K562 (cell line): ENCODE results near the gene SDK1. TPM values are rescaled to one million over a fixed set of nuclear protein-coding genes. Genes with fewer than 3 reads are reported as not detected.

Source experiments
- ATAC-seq: fragments of 200-7000 bp; cut with Tn5 transposase; 3 replicates; pipeline ENCODE4 v1.9.1; 2020; ENCODE audit warnings: moderate library complexity
- BruUV-seq: library from RNA; stranded (reverse); fragments of 400-500 nt; replicated peaks from 2 replicates; lab custom pipeline; 2021; lab: Mats Ljungman, UMichigan
- CTCF ChIA-PET: fragments of 300-600 bp; formaldehyde crosslinking; extraction: SDS; loops from one replicate; lab custom pipeline; 2021; ENCODE audit warnings: low intra/inter-chr PET ratio; lab: Yijun Ruan, JAX
- POLR2A ChIA-PET: fragments of 300-600, 350-650 bp; sonication (Branson Sonifier 250); formaldehyde crosslinking; extraction: SDS; loops from one replicate; lab custom pipeline; 2021; ENCODE audit warnings: antibody characterized with exemption, inconsistent platforms; lab: Yijun Ruan, JAX
- DNase-seq, 4 experiments: peaks; one replicate each; pipeline versions ENCODE4 v3.0.0 to v3.0.0-alpha.2; 2011 to 2018; ENCODE audit warnings: low spot score in 3 of 4, mixed read lengths in 3 of 4; ENCODE audit errors: extremely low read depth in 1 of 4
- FAIRE-seq: peaks from 2 replicates; lab custom pipeline; 2011; peaks lifted over from hg19 to GRCh38; lab: Jason Lieb, UNC
- H2AFZ ChIP-seq: 2 replicates; pipeline ENCODE4 v1.6.0; 2011; ENCODE audit warnings: low read depth, low read length, control low read depth, inconsistent platforms
- H3K27ac ChIP-seq: fragments of 200-600 bp; 3 replicates; pipeline ENCODE4 v1.8.0; 2011; ENCODE audit warnings: low read depth, mild to moderate bottlenecking, control low read depth, inconsistent platforms, low read length, moderate library complexity, mixed read lengths; ENCODE audit errors: extremely low read depth
- H3K27me3 ChIP-seq, 2 experiments: fragments of 300-600 bp in 1 of 2; 2 replicates in 1 of 2; 3 replicates in 1 of 2; pipeline versions ENCODE4 v1.6.0 to v1.8.0; 2011; ENCODE audit warnings: inconsistent platforms in 2 of 2, low read length in 2 of 2, mild to moderate bottlenecking in 1 of 2, mixed read lengths in 1 of 2, moderate library complexity in 1 of 2; ENCODE audit not compliant: control insufficient read depth in 2 of 2, insufficient read depth in 2 of 2
- H3K36me3 ChIP-seq: fragments of 300-600 bp; 3 replicates; pipeline ENCODE4 v1.8.0; 2011; ENCODE audit warnings: mild to moderate bottlenecking, low read length, inconsistent platforms; ENCODE audit not compliant: control insufficient read depth, insufficient read depth
- H3K4me1 ChIP-seq, 2 experiments: fragments of 200-600 bp in 1 of 2; replicated peaks in 1 of 2; 2 replicates in 1 of 2; 3 replicates in 1 of 2; pipeline versions ENCODE4 v1.5.1 to v1.8.0; 2011; ENCODE audit warnings: inconsistent platforms in 2 of 2, low read length in 2 of 2, mild to moderate bottlenecking in 1 of 2, mixed read lengths in 1 of 2, moderate library complexity in 1 of 2; ENCODE audit not compliant: control insufficient read depth in 2 of 2, insufficient read depth in 2 of 2
- H3K4me2 ChIP-seq: 2 replicates; pipeline ENCODE4 v1.6.1; 2011; ENCODE audit warnings: low read length, control low read depth, inconsistent platforms, mixed read lengths; ENCODE audit not compliant: insufficient read depth
- H3K4me3 ChIP-seq: fragments of 200-600 bp; sonication (generic), shearing (Covaris generic); 2 replicates; pipeline ENCODE4 v1.5.1; 2016; ENCODE audit warnings: control low read depth, inconsistent platforms
- H3K79me2 ChIP-seq: fragments of 200-600 bp; 3 replicates; pipeline ENCODE4 v1.8.0; 2011; ENCODE audit warnings: low read length, inconsistent platforms; ENCODE audit not compliant: control insufficient read depth, insufficient read depth
- H3K9ac ChIP-seq, 2 experiments: 2 replicates each; pipeline versions ENCODE4 v1.6.0 to v1.6.1; 2011; ENCODE audit warnings: low read depth in 2 of 2, low read length in 2 of 2, control low read depth in 1 of 2, inconsistent platforms in 1 of 2, mild to moderate bottlenecking in 1 of 2, mixed read lengths in 1 of 2; ENCODE audit not compliant: insufficient read depth in 1 of 2
- H3K9me1 ChIP-seq: one replicate; pipeline ENCODE4 v1.6.0; 2011; ENCODE audit warnings: inconsistent platforms, mild to moderate bottlenecking, low read length, moderate library complexity; ENCODE audit not compliant: control insufficient read depth, insufficient read depth
- H3K9me3 ChIP-seq: replicated peaks from 2 replicates; pipeline ENCODE4 v1.5.1; 2011; ENCODE audit warnings: low read depth, low read length, inconsistent platforms; ENCODE audit not compliant: control insufficient read depth, insufficient read depth
- H4K20me1 ChIP-seq: replicated peaks from 2 replicates; pipeline ENCODE4 v1.6.1; 2011; ENCODE audit warnings: low read length, inconsistent platforms, mixed read lengths; ENCODE audit not compliant: control insufficient read depth, insufficient read depth
- BRD9 ChIP-seq: fragments of 450-650 bp; IDR thresholded peaks from 2 replicates; pipeline ENCODE4 v1.6.1; 2018; ENCODE audit warnings: low read depth; ENCODE audit not compliant: partially characterized antibody
- CREB3L1 ChIP-seq: fragments of 450-650 bp; IDR thresholded peaks from 2 replicates; pipeline ENCODE4 v1.6.1; 2014; ENCODE audit warnings: low read depth, mild to moderate bottlenecking, moderate library complexity, borderline replicate concordance
- E2F6 ChIP-seq, 2 experiments: IDR thresholded peaks; 2 replicates each; pipeline ENCODE4 v1.6.1; 2011; ENCODE audit warnings: borderline replicate concordance in 1 of 2, control low read depth in 1 of 2, low read depth in 1 of 2, low read length in 1 of 2, mild to moderate bottlenecking in 1 of 2, mixed read lengths in 1 of 2, moderate library complexity in 1 of 2; ENCODE audit not compliant: insufficient read depth in 1 of 2, insufficient read length in 1 of 2, poor library complexity in 1 of 2, severe bottlenecking in 1 of 2; ENCODE audit errors: extremely low read depth in 1 of 2
- EHMT2 ChIP-seq: fragments of 450-650 bp; IDR thresholded peaks from 2 replicates; pipeline ENCODE4 v1.6.1; 2018; ENCODE audit warnings: antibody characterized with exemption
- FOXJ3 ChIP-seq: sonication (generic); formaldehyde crosslinking; IDR thresholded peaks from 2 replicates; pipeline ENCODE4 v1.4.0; 2020; ENCODE audit warnings: mild to moderate bottlenecking, missing genetic modification reagents
- HDAC3 ChIP-seq: fragments of 450-650 bp; IDR thresholded peaks from 2 replicates; pipeline ENCODE4 v1.6.1; 2018; ENCODE audit warnings: borderline replicate concordance, mild to moderate bottlenecking, moderate library complexity; ENCODE audit not compliant: partially characterized antibody
- KLF16 ChIP-seq: IDR thresholded peaks from 2 replicates; pipeline ENCODE4 v1.6.1; 2016; ENCODE audit warnings: antibody characterized with exemption
- MAZ ChIP-seq, 2 experiments: fragments of 450-650 bp in 1 of 2; sonication (generic) in 1 of 2; formaldehyde crosslinking; IDR thresholded peaks in 1 of 2; conservative IDR thresholded peaks in 1 of 2; 2 replicates each; pipeline versions ENCODE4 v1.4.0 to v1.5.0; 2020; ENCODE audit warnings: mild to moderate bottlenecking in 1 of 2, missing genetic modification reagents in 1 of 2
- NUFIP1 ChIP-seq: fragments of 450-650 bp; IDR thresholded peaks from 2 replicates; pipeline ENCODE4 v1.6.1; 2018; ENCODE audit not compliant: partially characterized antibody
- ZNF589 ChIP-seq: fragments of 200-800 bp; sonication (Bioruptor generic); IDR thresholded peaks from 2 replicates; pipeline ENCODE4 v1.6.1; 2016; ENCODE audit warnings: low read depth, missing genetic modification characterization, missing compliant biosample characterization
- WGBS: fragments of 100-300 bp; shearing (Covaris generic); methylation state at CpG from one replicate; pipeline ENCODE4 v1.1.6; 2016; ENCODE audit warnings: low coverage, mixed read lengths; ENCODE audit not compliant: insufficient coverage; ENCODE audit errors: missing lambda C conversion rate; 5-methylcytosine and 5-hydroxymethylcytosine counted together
- in situ Hi-C: fragments of 300-500 bp; cut with MboI; formaldehyde crosslinking; loops from 4 replicates; pipeline ENCODE4 v1.15.0; 2018; ENCODE audit warnings: inconsistent platforms, mixed read lengths
- intact Hi-C: fragments of 100-400 bp; cut with micrococcal nuclease; formaldehyde crosslinking; loops from 2 replicates; pipeline ENCODE4 v1.14.2; 2022
- polyA plus RNA-seq, 8 experiments: library from polyadenylated mRNA; depleted of rRNA in 4 of 8; stranded (reverse) in 5 of 8; unstranded in 3 of 8; fragments of >200 nt; fragmentation: Nextera tagmentation in 2 of 8; fragmentation: Illumina TruSeq in 1 of 8; extraction: Ambion mirVana in 2 of 8; extraction: Trizol in 1 of 8; gene quantifications; 2 replicates each; pipeline versions ENCODE4 v1.2.1 to v1.2.3, GENCODE V29; 2011 to 2014; ENCODE audit warnings: inconsistent platforms in 1 of 8, missing spikeins in 1 of 8
- total RNA-seq, 7 experiments: library from RNA; depleted of rRNA in 6 of 7; stranded (reverse); fragments of >200 nt in 6 of 7; fragmentation: Illumina TruSeq in 2 of 7; extraction: Trizol in 2 of 7; gene quantifications; 2 replicates each; pipeline versions ENCODE4 v1.2.1 to v1.2.3, GENCODE V29; 2011 to 2021; ENCODE audit warnings: low replicate concordance in 1 of 7
- TF ChIP-seq, protein P1 (sequence below): fragments of 450-650 bp; IDR thresholded peaks from one replicate; pipeline ENCODE4 v1.6.1; 2018; ENCODE audit warnings: mild to moderate bottlenecking, moderate library complexity; ENCODE audit not compliant: partially characterized antibody
- TF ChIP-seq, protein P2 (sequence below): fragments of 250-450 bp; sonication (Bioruptor Pico); IDR thresholded peaks from 2 replicates; pipeline ENCODE4 v1.8.0; 2021; ENCODE audit warnings: mild to moderate bottlenecking, moderate library complexity

SDK1 gene
- total and polyA plus RNA-seq, 9 of the 15 experiments (the other 6 are each of a cell fraction or from before 2014, with no cell fraction given), result 0.16 TPM; not detected in 8

DNA sequence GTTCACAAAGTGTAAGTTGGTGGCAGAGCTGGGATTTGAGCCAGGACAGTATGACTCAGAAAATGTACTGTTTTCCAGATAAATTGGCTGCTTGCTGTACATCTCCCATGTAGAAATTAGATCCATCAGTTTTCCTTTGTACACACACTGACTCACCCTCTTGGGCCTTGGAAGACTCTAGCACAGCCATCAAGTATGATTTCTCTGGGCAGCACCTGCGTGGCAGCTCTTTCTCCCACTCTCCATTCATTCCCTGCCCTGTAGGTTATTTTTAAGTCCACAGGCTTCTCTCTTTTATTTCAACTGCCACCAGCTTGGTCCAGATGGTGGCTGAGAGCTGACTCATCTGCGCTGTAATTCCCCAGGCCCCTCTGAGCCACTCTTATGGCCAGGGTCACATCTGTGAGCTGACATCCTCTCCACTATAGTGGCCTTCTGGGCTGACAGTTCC lies 28.3 kb upstream of the SDK1 start (continued):
- TF ChIP-seq FOXJ3 (CRISPR knock-in tag), result no peak
- TF ChIP-seq, protein P1, sequence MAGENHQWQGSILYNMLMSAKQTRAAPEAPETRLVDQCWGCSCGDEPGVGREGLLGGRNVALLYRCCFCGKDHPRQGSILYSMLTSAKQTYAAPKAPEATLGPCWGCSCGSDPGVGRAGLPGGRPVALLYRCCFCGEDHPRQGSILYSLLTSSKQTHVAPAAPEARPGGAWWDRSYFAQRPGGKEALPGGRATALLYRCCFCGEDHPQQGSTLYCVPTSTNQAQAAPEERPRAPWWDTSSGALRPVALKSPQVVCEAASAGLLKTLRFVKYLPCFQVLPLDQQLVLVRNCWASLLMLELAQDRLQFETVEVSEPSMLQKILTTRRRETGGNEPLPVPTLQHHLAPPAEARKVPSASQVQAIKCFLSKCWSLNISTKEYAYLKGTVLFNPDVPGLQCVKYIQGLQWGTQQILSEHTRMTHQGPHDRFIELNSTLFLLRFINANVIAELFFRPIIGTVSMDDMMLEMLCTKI, result no peak

DNA sequence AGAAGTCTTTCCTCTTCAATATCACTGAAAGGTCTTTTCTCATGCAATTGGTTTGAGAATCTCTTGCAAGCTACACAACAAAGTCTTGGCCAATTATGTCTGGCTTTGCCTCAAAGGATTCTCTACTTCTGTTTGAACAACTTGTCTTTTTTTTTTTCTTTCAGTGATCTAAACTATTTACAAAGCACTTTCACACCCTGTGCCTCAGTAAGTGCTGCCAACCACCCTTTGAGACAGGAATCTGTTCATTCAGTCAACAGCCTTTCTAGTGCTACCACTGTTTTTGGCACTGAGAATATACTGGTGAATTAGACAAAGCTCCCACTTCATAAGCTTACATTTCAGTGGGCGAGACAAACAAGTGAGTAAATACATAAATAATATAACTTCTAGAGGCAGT lies 26.9 kb upstream of the SDK1 start:
- BruUV-seq, result no TSS peak
- WGBS, result 0% methylated on average over 1 of the region's 1 CpG
- ChIA-PET POLR2A (interaction anchor here (0.6 kb wide), 1 partner anchor 208 kb away, joined by 3 read pairs; no protein-coding TSS in a partner anchor), CTCF (no interaction called here)
- Histone ChIP-seq H3K9ac (no peak overlapping the region), H3K9me1 (no peaks in the 10 kb centered on the region), H3K9me3 (no peaks in the 10 kb centered on the region), H2AFZ (no peak overlapping the region), H3K4me3 (no peak overlapping the region), H4K20me1 (no peaks in the 10 kb centered on the region), H3K4me2 (no peak overlapping the region), H3K27ac (no peak overlapping the region), H3K79me2 (no peaks in the 10 kb centered on the region), H3K36me3 (no peaks in the 10 kb centered on the region), H3K27me3 (no peaks in the 10 kb centered on the region), H3K4me1 (no peaks in the 10 kb centered on the region)
- intact Hi-C loops (no loop called here), in situ Hi-C loops (no loop called here)
- FAIRE-seq (no peak), DNase-seq (no peak), ATAC-seq (no peak)
- TF ChIP-seq KLF16, result no peak
- TF ChIP-seq MAZ (CRISPR knock-in tag; conservative IDR thresholded peaks at IDR 0.05 in 1 of 2, IDR thresholded peaks at IDR 0.05 in 1 of 2), result no peak
- TF ChIP-seq CREB3L1, result no peak
- TF ChIP-seq ZNF589 (CRISPR knock-in tag), result no peak
- TF ChIP-seq NUFIP1, result no peak
- TF ChIP-seq BRD9, result no peak
- no peak for TF ChIP-seq E2F6 (IDR thresholded peaks at IDR 0.05; ENCODE audit: borderline replicate concordance in 1 of 2, extremely low read depth in 1 of 2, insufficient read depth in 1 of 2, insufficient read length in 1 of 2, low read depth in 1 of 2, low read length in 1 of 2, poor library complexity in 1 of 2, severe bottlenecking in 1 of 2)
- no peak for TF ChIP-seq EHMT2
- TF ChIP-seq, protein P2, sequence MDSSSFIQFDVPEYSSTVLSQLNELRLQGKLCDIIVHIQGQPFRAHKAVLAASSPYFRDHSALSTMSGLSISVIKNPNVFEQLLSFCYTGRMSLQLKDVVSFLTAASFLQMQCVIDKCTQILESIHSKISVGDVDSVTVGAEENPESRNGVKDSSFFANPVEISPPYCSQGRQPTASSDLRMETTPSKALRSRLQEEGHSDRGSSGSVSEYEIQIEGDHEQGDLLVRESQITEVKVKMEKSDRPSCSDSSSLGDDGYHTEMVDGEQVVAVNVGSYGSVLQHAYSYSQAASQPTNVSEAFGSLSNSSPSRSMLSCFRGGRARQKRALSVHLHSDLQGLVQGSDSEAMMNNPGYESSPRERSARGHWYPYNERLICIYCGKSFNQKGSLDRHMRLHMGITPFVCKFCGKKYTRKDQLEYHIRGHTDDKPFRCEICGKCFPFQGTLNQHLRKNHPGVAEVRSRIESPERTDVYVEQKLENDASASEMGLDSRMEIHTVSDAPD (CRISPR knock-in tag), result no peak
- no peak for TF ChIP-seq HDAC3
